ENCODE measurements around the gene NPFF. TPM values are rescaled to one million over a fixed set of nuclear protein-coding genes. Genes with fewer than 3 reads are reported as not detected.

Gene NPFF
- total and polyA plus RNA-seq, 10 of the 15 experiments (the other 5 are each of a cell fraction or from before 2014, with no cell fraction given): 0.21 to 0.69 (median 0.23) TPM; not detected in 7

DNA sequence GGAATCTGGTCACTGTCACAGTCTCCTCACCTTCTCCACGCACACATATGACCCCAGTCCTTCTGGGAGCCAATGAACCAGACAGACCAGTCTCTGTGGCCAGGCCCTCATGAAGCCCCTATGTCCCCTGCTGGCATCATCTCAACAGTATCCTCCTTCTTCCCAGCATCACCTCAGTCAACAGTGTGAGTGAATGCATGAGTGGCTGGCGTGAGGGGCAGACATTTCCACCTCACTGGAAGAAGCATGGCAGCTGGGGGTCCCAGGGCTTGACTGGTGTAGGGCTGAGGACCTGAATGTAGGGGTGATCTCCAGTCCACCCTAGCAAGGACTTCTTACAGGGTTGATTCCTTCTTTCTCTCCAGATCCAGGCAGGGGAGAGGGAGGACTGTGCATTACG is 9.8 kb downstream of the NPFF start:
- POLR2A ChIA-PET: interaction anchor here (1.0 to 1.4 kb wide), 3 partner anchors 14 to 116 kb away, joined by 3 to 4 read pairs (median 3); no protein-coding TSS in a partner anchor
- H3K9ac ChIP-seq (ENCODE audit: control insufficient read depth, insufficient read depth, low read length): no peak overlapping the region

More for the DNA sequence above, 9.8 kb downstream of the NPFF start:
- intact Hi-C loops (cut with micrococcal nuclease; ENCODE audit: unreplicated experiment): no loop called here
- H3K4me1 ChIP-seq (ENCODE audit: control insufficient read depth, insufficient read depth, low read length): peaks cover 23% of the 10 kb centered on the region
- in situ Hi-C loops (cut with MboI): no loop called here
- H3K27me3 ChIP-seq (replicated peaks in 1 of 2; ENCODE audit: control insufficient read depth in 2 of 2, insufficient read depth in 2 of 2, low read length in 1 of 2): no peaks in the 10 kb centered on the region
- FAIRE-seq: no peak
- no TSS peak for BruUV-seq (replicated peaks)
- ChIA-PET CTCF (interaction anchor here (0.8 to 1.7 kb wide), 3 partner anchors 11 to 145 kb away, joined by 3 to 5 read pairs (median 3); no protein-coding TSS in a partner anchor), RAD21 (ENCODE audit: unreplicated experiment) (no interaction called here), SMC1A (ENCODE audit: uncharacterized antibody, unreplicated experiment) (interaction anchor here (1.3 to 2.6 kb wide), 3 partner anchors 12 to 176 kb away, joined by 3 to 11 read pairs (median 5); partner anchors contain the start of gene AAAS)
- DNase-seq (ENCODE audit: low read depth, low spot score): no peak
- H2AFZ ChIP-seq (ENCODE audit: control insufficient read depth, low read depth, low read length): no peak overlapping the region
- TF ChIP-seq ZNF687 (IDR thresholded peaks at IDR 0.05) (no peak), NR2F1 (conservative IDR thresholded peaks at IDR 0.05) (no peak), SREBF2 (IDR thresholded peaks at IDR 0.05; ENCODE audit: low read length) (no peak), SUPT20H (IDR thresholded peaks at IDR 0.05; ENCODE audit: borderline replicate concordance, control insufficient read depth, low read depth, low read length) (no peak), ASH2L (IDR thresholded peaks at IDR 0.05; ENCODE audit: borderline replicate concordance, low read depth) (no peak)
- H3K4me2 ChIP-seq (ENCODE audit: control insufficient read depth, insufficient read depth): no peak overlapping the region; the same call in 1 of the 2 replicates
- no peaks in the 10 kb centered on the region for H3K36me3 ChIP-seq (ENCODE audit: control insufficient read depth in 2 of 2, insufficient read depth in 2 of 2, low read length in 1 of 2)
- H3K9me3 ChIP-seq (replicated peaks; ENCODE audit: control insufficient read depth, insufficient read depth, low read length): no peaks in the 10 kb centered on the region
- H4K20me1 ChIP-seq (ENCODE audit: control insufficient read depth, insufficient read depth): no peaks in the 10 kb centered on the region
- H3K79me2 ChIP-seq (ENCODE audit: control insufficient read depth, insufficient read depth, low read length): peaks cover 11% of the 10 kb centered on the region
- H3K27ac ChIP-seq (ENCODE audit: control insufficient read depth, insufficient read depth): no peak overlapping the region
- 39% methylated on average over 3 of the region's 3 CpGs for WGBS (ENCODE audit: insufficient coverage, insufficient replicate concordance, low lambda C conversion rate, missing lambda C conversion rate)
- no peak overlapping the region for H3K4me3 ChIP-seq
- no peak for ATAC-seq

All from GM12878 (cell line).